Bronchial epithelial cell (primary cell): ENCODE data around the gene BAD. TPM values are rescaled to one million over a fixed set of nuclear protein-coding genes. Genes with fewer than 3 reads are reported as not detected.
A peak's percentile ranks its signal among the peaks of the same experiment; 100 is the strongest.
"Not testable (repeated sequence)": the region's sequence is repeated elsewhere in the genome, so short reads cannot be mapped to it uniquely, and the experiment has no call there.

Experiments used
- DNase-seq: peaks from one replicate; pipeline ENCODE4 v3.0.0-alpha.2; 2010; ENCODE audit warnings: low read depth
- FAIRE-seq: peaks from 2 replicates; lab custom pipeline; 2011; peaks lifted over from hg19 to GRCh38; lab: Jason Lieb, UNC
- H3K27me3 ChIP-seq: 2 replicates; pipeline ENCODE4 v1.5.1; 2011; ENCODE audit warnings: low read length; ENCODE audit not compliant: control insufficient read depth, insufficient read depth
- H3K36me3 ChIP-seq: 2 replicates; pipeline ENCODE4 v1.5.1; 2011; ENCODE audit warnings: low read length; ENCODE audit not compliant: control insufficient read depth, insufficient read depth
- H3K4me3 ChIP-seq: 2 replicates; pipeline ENCODE4 v1.5.1; 2011; ENCODE audit warnings: mild to moderate bottlenecking, low read depth, low read length, control low read depth
- CTCF ChIP-seq: IDR thresholded peaks from 2 replicates; pipeline ENCODE4 v1.5.1; 2011; ENCODE audit warnings: mild to moderate bottlenecking, moderate library complexity, low read length, control low read depth, inconsistent platforms; ENCODE audit not compliant: insufficient read depth, severe bottlenecking
- total RNA-seq: library from RNA; depleted of rRNA; stranded (reverse); fragments of >200 nt; gene quantifications from 2 replicates; pipeline ENCODE4 v1.2.1, GENCODE V29; 2014

BAD gene
- total RNA-seq, 1 donor from 2014 or later: 63.4 TPM

GRCh38 chr11:64327375-64327774, 42.9 kb upstream of the BAD start:
- DNase-seq (no peak), FAIRE-seq (no peak)
- Histone ChIP-seq H3K36me3 (peaks cover 4% of the 10 kb centered on the region), H3K4me3 (no peak overlapping the region), H3K27me3 (no peaks in the 10 kb centered on the region)
- TF ChIP-seq CTCF: no peak

GRCh38 chr11:64324692-64325469, 40.4 kb upstream of the BAD start:
- DNase-seq: peak; percentile 97
- no peak for FAIRE-seq
- H3K27me3 ChIP-seq: no peaks in the 10 kb centered on the region
- H3K36me3 ChIP-seq: peaks cover 12% of the 10 kb centered on the region
- no peak for TF ChIP-seq CTCF
- no peak overlapping the region for H3K4me3 ChIP-seq

GRCh38 chr11:64323984-64324383, 39.5 kb upstream of the BAD start:
- H3K36me3 ChIP-seq: peaks cover 16% of the 10 kb centered on the region
- DNase-seq, FAIRE-seq, H3K4me3 ChIP-seq, H3K27me3 ChIP-seq: not testable (repeated sequence)

GRCh38 chr11:64323373-64323772, 38.9 kb upstream of the BAD start:
- Histone ChIP-seq H3K36me3 (peaks cover 16% of the 10 kb centered on the region), H3K27me3 (no peaks in the 10 kb centered on the region), H3K4me3 (no peak overlapping the region)
- FAIRE-seq: no peak
- no peak for DNase-seq
- no peak for TF ChIP-seq CTCF

GRCh38 chr11:64322925-64323260, 38.4 kb upstream of the BAD start:
- H3K4me3 ChIP-seq: no peak overlapping the region
- FAIRE-seq (no peak), DNase-seq (no peak)
- TF ChIP-seq CTCF: no peak
- peaks cover 16% of the 10 kb centered on the region for H3K36me3 ChIP-seq
- no peaks in the 10 kb centered on the region for H3K27me3 ChIP-seq

GRCh38 chr11:64321533-64321932, 37.1 kb upstream of the BAD start:
- FAIRE-seq (no peak), DNase-seq (peak; percentile 83)
- Histone ChIP-seq H3K4me3 (no peak overlapping the region), H3K36me3 (peaks cover 16% of the 10 kb centered on the region), H3K27me3 (no peaks in the 10 kb centered on the region)
- TF ChIP-seq CTCF: no peak
